Activated CD8-positive, alpha-beta memory T cell treated with anti-CD3 and anti-CD28 coated beads, Interleukin-2, amount 50 U/mL, for 48 hours (primary cell): ENCODE results near the gene FAU.
A peak's percentile ranks its signal among the peaks of the same experiment; 100 is the strongest.

Source experiments
- DNase-seq: peaks from one replicate; pipeline ENCODE4 v3.0.0-alpha.2; 2020

The FAU gene

GRCh38 chr11:65135633-65136145 lies 13.8 kb upstream of the FAU start:
- DNase-seq = no peak

- peak; percentile 85 for DNase-seq
Measured at GRCh38 chr11:65134952-65135632, 13.2 kb upstream of the FAU start.

GRCh38 chr11:65134240-65134951 lies 12.5 kb upstream of the FAU start, which contains the start of gene SYVN1:
TSS of gene SYVN1 (minus strand) at chr11:65134519. CDS start at chr11:65133601, 918 bp downstream.
- peak; percentile 95 for DNase-seq

- DNase-seq = no peak
Measured at GRCh38 chr11:65133724-65134123, 11.8 kb upstream of the FAU start.

GRCh38 chr11:65132988-65133700 lies 11.2 kb upstream of the FAU start:
- DNase-seq = no peak

- DNase-seq = no peak
Measured at GRCh38 chr11:65132238-65132987, 10.5 kb upstream of the FAU start.

GRCh38 chr11:65131895-65132237 lies 9.9 kb upstream of the FAU start:
- no peak for DNase-seq

GRCh38 chr11:65131417-65131776 lies 9.5 kb upstream of the FAU start:
- DNase-seq = no peak

- DNase-seq = no peak
Measured at GRCh38 chr11:65130631-65131416, 8.9 kb upstream of the FAU start.

GRCh38 chr11:65129649-65130441 lies 7.9 kb upstream of the FAU start:
- no peak for DNase-seq

- no peak for DNase-seq
Measured at GRCh38 chr11:65128182-65129145, 6.5 kb upstream of the FAU start.

GRCh38 chr11:65127473-65128181 lies 5.7 kb upstream of the FAU start:
- DNase-seq = no peak

- DNase-seq = no peak
Measured at GRCh38 chr11:65126624-65127274, 4.8 kb upstream of the FAU start.

GRCh38 chr11:65125197-65126056 lies 3.5 kb upstream of the FAU start:
- DNase-seq = no peak

GRCh38 chr11:65124480-65125196 lies 2.7 kb upstream of the FAU start:
- no peak for DNase-seq

GRCh38 chr11:65121447-65121864 lies 478 bp downstream of the FAU start:
- DNase-seq = no peak

- DNase-seq = no peak
Measured at GRCh38 chr11:65120831-65121230, 1.1 kb downstream of the FAU start.
